GM23338 (cell line): ENCODE measurements around the gene TNFAIP8L1. TPM values are rescaled to one million over a fixed set of nuclear protein-coding genes. Genes with fewer than 3 reads are reported as not detected.

Source experiments
- ATAC-seq: fragments of 200-7000 bp; cut with Tn5 transposase; 3 replicates; pipeline ENCODE4 v1.9.1; 2020
- DNase-seq: peaks from one replicate; pipeline ENCODE4 v3.0.0-alpha.2; 2015; ENCODE audit warnings: low spot score
- H2AFZ ChIP-seq: fragments of 200-600 bp; sonication (generic); 2 replicates; pipeline ENCODE4 v1.8.0; 2016; ENCODE audit warnings: antibody characterized with exemption, mild to moderate bottlenecking, moderate library complexity
- H3F3A ChIP-seq: fragments of 200-600 bp; sonication (generic); replicated peaks from 2 replicates; pipeline ENCODE4 v1.8.0; 2017; ENCODE audit warnings: antibody characterized with exemption, mixed run types, low read depth
- H3K27ac ChIP-seq: fragments of 200-600 bp; sonication (generic); 2 replicates; pipeline ENCODE4 v1.6.1; 2016; ENCODE audit warnings: low read depth
- H3K27me3 ChIP-seq: fragments of 200-600 bp; sonication (generic); 2 replicates; pipeline ENCODE4 v1.8.0; 2016; ENCODE audit warnings: mild to moderate bottlenecking, mixed run types, moderate library complexity; ENCODE audit not compliant: insufficient read depth
- H3K36me3 ChIP-seq: fragments of 200-600 bp; sonication (generic); 2 replicates; pipeline ENCODE4 v1.8.0; 2016; ENCODE audit warnings: mild to moderate bottlenecking; ENCODE audit not compliant: insufficient read depth
- H3K4me1 ChIP-seq: fragments of 200-600 bp; sonication (generic); 2 replicates; pipeline ENCODE4 v1.8.0; 2016; ENCODE audit warnings: mild to moderate bottlenecking, moderate library complexity; ENCODE audit not compliant: insufficient read depth
- H3K4me2 ChIP-seq: fragments of 200-600 bp; sonication (generic); 2 replicates; pipeline ENCODE4 v1.7.1; 2017; ENCODE audit warnings: mixed run types
- H3K4me3 ChIP-seq: fragments of 200-600 bp; sonication (generic); 2 replicates; pipeline ENCODE4 v1.6.1; 2016; ENCODE audit warnings: mixed run types
- H3K79me2 ChIP-seq: fragments of 200-600 bp; sonication (generic); replicated peaks from 2 replicates; pipeline ENCODE4 v1.8.0; 2017; ENCODE audit warnings: mild to moderate bottlenecking; ENCODE audit not compliant: insufficient read depth
- H3K9me2 ChIP-seq: fragments of 200-600 bp; sonication (generic); 2 replicates; pipeline ENCODE4 v1.8.0; 2017; ENCODE audit not compliant: insufficient read depth
- H4K20me1 ChIP-seq: fragments of 200-600 bp; sonication (generic); replicated peaks from 2 replicates; pipeline ENCODE4 v1.8.0; 2017; ENCODE audit warnings: mild to moderate bottlenecking; ENCODE audit not compliant: insufficient read depth
- H3K27ac Mint-ChIP-seq: 2 replicates; pipeline ENCODE4 v1.8.0; 2020; ENCODE audit warnings: inconsistent platforms, mild to moderate bottlenecking, moderate library complexity, mixed read lengths
- H3K27me3 Mint-ChIP-seq: 3 replicates; pipeline ENCODE4 v1.8.0; 2022; ENCODE audit warnings: low read depth, mild to moderate bottlenecking, moderate library complexity, mixed read lengths, inconsistent platforms; ENCODE audit not compliant: insufficient read depth, poor library complexity
- H3K36me3 Mint-ChIP-seq: 3 replicates; pipeline ENCODE4 v1.8.0; 2021; ENCODE audit warnings: low read depth, mild to moderate bottlenecking, inconsistent platforms, moderate library complexity, mixed read lengths
- H3K4me1 Mint-ChIP-seq: 3 replicates; pipeline ENCODE4 v1.8.0; 2020; ENCODE audit warnings: mild to moderate bottlenecking, inconsistent platforms, mixed read lengths
- H3K4me3 Mint-ChIP-seq: 3 replicates; pipeline ENCODE4 v1.8.0; 2021; ENCODE audit warnings: moderate library complexity, mild to moderate bottlenecking, inconsistent platforms, mixed read lengths
- H3K9me3 Mint-ChIP-seq: 3 replicates; pipeline ENCODE4 v1.8.0; 2020; ENCODE audit warnings: moderate library complexity, mild to moderate bottlenecking, inconsistent platforms, mixed read lengths
- CREB1 ChIP-seq: fragments of 250-450 bp; sonication (Bioruptor Pico); IDR thresholded peaks from 2 replicates; pipeline ENCODE4 v1.5.0; 2020; ENCODE audit warnings: low read depth, mild to moderate bottlenecking, moderate library complexity
- EZH2 ChIP-seq: fragments of 200-600 bp; sonication (generic); IDR thresholded peaks from one replicate; pipeline ENCODE4 v1.8.0; 2017; ENCODE audit warnings: antibody characterized with exemption, mild to moderate bottlenecking, low read depth; ENCODE audit not compliant: unreplicated experiment
- JUNB ChIP-seq: IDR thresholded peaks from one replicate; pipeline ENCODE4 v1.6.1; 2016; ENCODE audit warnings: antibody characterized with exemption; ENCODE audit not compliant: unreplicated experiment
- NANOG ChIP-seq: IDR thresholded peaks from 2 replicates; pipeline ENCODE4 v1.6.1; 2016; ENCODE audit warnings: antibody characterized with exemption, borderline replicate concordance
- POLR2AphosphoS5 ChIP-seq: IDR thresholded peaks from 2 replicates; pipeline ENCODE4 v1.6.1; 2016; ENCODE audit warnings: antibody characterized with exemption, low read depth
- STAT1 ChIP-seq: IDR thresholded peaks from one replicate; pipeline ENCODE4 v1.6.1; 2016; ENCODE audit warnings: antibody characterized with exemption; ENCODE audit not compliant: unreplicated experiment
- ZNF114 ChIP-seq: fragments of 250-450 bp; sonication (Bioruptor Pico); IDR thresholded peaks from 2 replicates; pipeline ENCODE4 v1.5.0; 2020; ENCODE audit warnings: mild to moderate bottlenecking, moderate library complexity
- ZNF331 ChIP-seq: fragments of 250-450 bp; sonication (Bioruptor Pico); IDR thresholded peaks from 2 replicates; pipeline ENCODE4 v1.5.0; 2020; ENCODE audit warnings: low read depth, mild to moderate bottlenecking, moderate library complexity
- polyA plus RNA-seq: library from polyadenylated mRNA; unstranded; fragments of >200 nt; fragmentation: Nextera tagmentation; extraction: Ambion mirVana; gene quantifications from 2 replicates; pipeline ENCODE4 v1.2.1, GENCODE V29; 2016
- total RNA-seq: library from RNA; depleted of rRNA; stranded (reverse); fragments of >200 nt; shearing (Covaris generic); gene quantifications from 2 replicates; pipeline ENCODE4 v1.2.3, GENCODE V29; 2014
- TF ChIP-seq, protein P1 (sequence below), 2 experiments: fragments of 200-600 bp in 1 of 2; sonication (generic) in 1 of 2; conservative IDR thresholded peaks; 2 replicates each; pipeline versions ENCODE4 v1.5.1 to v1.6.1; 2016 to 2017; ENCODE audit warnings: antibody characterized with exemption in 2 of 2, low read depth in 2 of 2, mild to moderate bottlenecking in 2 of 2, moderate library complexity in 1 of 2
- TF ChIP-seq, protein P2 (sequence below): IDR thresholded peaks from one replicate; pipeline ENCODE4 v1.6.1; 2018; ENCODE audit warnings: antibody characterized with exemption; ENCODE audit not compliant: unreplicated experiment
- TF ChIP-seq, protein P3 (sequence below): IDR thresholded peaks from 2 replicates; pipeline ENCODE4 v1.6.1; 2016; ENCODE audit warnings: antibody characterized with exemption
- TF ChIP-seq, protein P4 (sequence below): fragments of 250-450 bp; sonication (Bioruptor Pico); IDR thresholded peaks from 2 replicates; pipeline ENCODE4 v1.5.0; 2020; ENCODE audit warnings: mild to moderate bottlenecking, moderate library complexity

The TNFAIP8L1 gene
- total and polyA plus RNA-seq, 2 experiments from 2014 or later, result 2.7 to 4.1 TPM

DNA sequence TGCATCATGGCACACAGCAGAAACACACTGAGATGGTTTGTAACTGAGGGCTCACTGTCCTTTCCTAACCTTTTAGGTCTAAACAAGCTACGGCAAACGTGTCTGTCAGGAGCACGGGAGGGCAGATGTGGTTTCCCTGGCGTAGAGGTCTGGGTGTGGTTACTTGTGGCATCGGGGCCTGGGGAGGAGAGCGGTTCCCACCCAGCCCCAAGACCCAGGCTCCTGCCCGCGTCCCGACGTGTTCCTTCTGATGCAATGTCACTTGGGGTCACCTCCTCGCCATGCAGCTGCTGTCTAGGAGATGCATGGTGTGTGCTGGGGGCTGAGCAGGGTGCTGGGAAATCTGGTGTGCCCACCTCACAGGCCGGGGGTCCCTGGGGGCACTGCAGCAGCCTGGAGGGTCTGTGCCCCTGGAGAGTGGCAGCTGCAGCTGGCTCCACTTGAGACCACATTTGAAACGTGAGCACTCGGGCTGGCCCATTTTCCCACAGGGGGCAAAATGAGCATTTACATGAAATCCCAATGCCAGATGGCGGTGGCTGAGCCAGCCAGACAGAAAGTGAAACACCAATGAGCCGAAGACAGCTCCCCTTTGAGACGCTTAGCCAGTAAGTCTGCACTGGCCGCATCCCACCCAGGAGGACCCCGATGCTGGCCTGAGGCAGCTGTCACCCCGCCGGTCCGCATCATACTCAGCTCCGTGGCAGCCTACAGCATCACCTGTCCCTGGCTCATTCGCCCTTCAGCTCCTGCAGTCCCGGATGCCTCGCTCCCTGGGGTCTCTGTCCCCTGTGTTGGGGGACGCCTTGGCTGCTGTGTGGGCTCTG is 53.1 kb downstream of the TNFAIP8L1 start:
- H3K9me3 Mint-ChIP-seq, result no peaks in the 10 kb centered on the region
- Histone ChIP-seq H3K27me3 (no peaks in the 10 kb centered on the region), H3K4me3 (no peak overlapping the region), H2AFZ (no peak overlapping the region), H3K36me3 (peaks cover 15% of the 10 kb centered on the region), H4K20me1 (no peaks in the 10 kb centered on the region; the same call in 1 of the 2 replicates), H3K9me2 (no peaks in the 10 kb centered on the region), H3K27ac (no peak overlapping the region), H3K79me2 (no peaks in the 10 kb centered on the region), H3K4me2 (no peak overlapping the region), H3K4me1 (no peaks in the 10 kb centered on the region), H3F3A (no peaks in the 10 kb centered on the region)
- peaks cover 13% of the 10 kb centered on the region for H3K27me3 Mint-ChIP-seq
- H3K4me1 Mint-ChIP-seq, result no peaks in the 10 kb centered on the region
- H3K27ac Mint-ChIP-seq, result no peak overlapping the region
- peaks cover 47% of the 10 kb centered on the region for H3K36me3 Mint-ChIP-seq
- DNase-seq (no peak), ATAC-seq (no peak)
- TF ChIP-seq EZH2, result no peak
- TF ChIP-seq ZNF114 (CRISPR knock-in tag), result no peak
- TF ChIP-seq, protein P1, sequence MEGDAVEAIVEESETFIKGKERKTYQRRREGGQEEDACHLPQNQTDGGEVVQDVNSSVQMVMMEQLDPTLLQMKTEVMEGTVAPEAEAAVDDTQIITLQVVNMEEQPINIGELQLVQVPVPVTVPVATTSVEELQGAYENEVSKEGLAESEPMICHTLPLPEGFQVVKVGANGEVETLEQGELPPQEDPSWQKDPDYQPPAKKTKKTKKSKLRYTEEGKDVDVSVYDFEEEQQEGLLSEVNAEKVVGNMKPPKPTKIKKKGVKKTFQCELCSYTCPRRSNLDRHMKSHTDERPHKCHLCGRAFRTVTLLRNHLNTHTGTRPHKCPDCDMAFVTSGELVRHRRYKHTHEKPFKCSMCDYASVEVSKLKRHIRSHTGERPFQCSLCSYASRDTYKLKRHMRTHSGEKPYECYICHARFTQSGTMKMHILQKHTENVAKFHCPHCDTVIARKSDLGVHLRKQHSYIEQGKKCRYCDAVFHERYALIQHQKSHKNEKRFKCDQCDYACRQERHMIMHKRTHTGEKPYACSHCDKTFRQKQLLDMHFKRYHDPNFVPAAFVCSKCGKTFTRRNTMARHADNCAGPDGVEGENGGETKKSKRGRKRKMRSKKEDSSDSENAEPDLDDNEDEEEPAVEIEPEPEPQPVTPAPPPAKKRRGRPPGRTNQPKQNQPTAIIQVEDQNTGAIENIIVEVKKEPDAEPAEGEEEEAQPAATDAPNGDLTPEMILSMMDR (conservative IDR thresholded peaks at IDR 0.05; ENCODE audit: low read depth in 2 of 2), result no peak
- TF ChIP-seq, protein P2, sequence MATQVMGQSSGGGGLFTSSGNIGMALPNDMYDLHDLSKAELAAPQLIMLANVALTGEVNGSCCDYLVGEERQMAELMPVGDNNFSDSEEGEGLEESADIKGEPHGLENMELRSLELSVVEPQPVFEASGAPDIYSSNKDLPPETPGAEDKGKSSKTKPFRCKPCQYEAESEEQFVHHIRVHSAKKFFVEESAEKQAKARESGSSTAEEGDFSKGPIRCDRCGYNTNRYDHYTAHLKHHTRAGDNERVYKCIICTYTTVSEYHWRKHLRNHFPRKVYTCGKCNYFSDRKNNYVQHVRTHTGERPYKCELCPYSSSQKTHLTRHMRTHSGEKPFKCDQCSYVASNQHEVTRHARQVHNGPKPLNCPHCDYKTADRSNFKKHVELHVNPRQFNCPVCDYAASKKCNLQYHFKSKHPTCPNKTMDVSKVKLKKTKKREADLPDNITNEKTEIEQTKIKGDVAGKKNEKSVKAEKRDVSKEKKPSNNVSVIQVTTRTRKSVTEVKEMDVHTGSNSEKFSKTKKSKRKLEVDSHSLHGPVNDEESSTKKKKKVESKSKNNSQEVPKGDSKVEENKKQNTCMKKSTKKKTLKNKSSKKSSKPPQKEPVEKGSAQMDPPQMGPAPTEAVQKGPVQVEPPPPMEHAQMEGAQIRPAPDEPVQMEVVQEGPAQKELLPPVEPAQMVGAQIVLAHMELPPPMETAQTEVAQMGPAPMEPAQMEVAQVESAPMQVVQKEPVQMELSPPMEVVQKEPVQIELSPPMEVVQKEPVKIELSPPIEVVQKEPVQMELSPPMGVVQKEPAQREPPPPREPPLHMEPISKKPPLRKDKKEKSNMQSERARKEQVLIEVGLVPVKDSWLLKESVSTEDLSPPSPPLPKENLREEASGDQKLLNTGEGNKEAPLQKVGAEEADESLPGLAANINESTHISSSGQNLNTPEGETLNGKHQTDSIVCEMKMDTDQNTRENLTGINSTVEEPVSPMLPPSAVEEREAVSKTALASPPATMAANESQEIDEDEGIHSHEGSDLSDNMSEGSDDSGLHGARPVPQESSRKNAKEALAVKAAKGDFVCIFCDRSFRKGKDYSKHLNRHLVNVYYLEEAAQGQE, result no peak
- TF ChIP-seq CREB1 (CRISPR knock-in tag), result no peak
- no peak for TF ChIP-seq ZNF331 (CRISPR knock-in tag)
- TF ChIP-seq NANOG, result no peak
- no peak for TF ChIP-seq JUNB
- TF ChIP-seq, protein P3, sequence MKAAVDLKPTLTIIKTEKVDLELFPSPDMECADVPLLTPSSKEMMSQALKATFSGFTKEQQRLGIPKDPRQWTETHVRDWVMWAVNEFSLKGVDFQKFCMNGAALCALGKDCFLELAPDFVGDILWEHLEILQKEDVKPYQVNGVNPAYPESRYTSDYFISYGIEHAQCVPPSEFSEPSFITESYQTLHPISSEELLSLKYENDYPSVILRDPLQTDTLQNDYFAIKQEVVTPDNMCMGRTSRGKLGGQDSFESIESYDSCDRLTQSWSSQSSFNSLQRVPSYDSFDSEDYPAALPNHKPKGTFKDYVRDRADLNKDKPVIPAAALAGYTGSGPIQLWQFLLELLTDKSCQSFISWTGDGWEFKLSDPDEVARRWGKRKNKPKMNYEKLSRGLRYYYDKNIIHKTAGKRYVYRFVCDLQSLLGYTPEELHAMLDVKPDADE, result no peak
- no peak for TF ChIP-seq STAT1
- TF ChIP-seq POLR2AphosphoS5, result no peak
- TF ChIP-seq, protein P4, sequence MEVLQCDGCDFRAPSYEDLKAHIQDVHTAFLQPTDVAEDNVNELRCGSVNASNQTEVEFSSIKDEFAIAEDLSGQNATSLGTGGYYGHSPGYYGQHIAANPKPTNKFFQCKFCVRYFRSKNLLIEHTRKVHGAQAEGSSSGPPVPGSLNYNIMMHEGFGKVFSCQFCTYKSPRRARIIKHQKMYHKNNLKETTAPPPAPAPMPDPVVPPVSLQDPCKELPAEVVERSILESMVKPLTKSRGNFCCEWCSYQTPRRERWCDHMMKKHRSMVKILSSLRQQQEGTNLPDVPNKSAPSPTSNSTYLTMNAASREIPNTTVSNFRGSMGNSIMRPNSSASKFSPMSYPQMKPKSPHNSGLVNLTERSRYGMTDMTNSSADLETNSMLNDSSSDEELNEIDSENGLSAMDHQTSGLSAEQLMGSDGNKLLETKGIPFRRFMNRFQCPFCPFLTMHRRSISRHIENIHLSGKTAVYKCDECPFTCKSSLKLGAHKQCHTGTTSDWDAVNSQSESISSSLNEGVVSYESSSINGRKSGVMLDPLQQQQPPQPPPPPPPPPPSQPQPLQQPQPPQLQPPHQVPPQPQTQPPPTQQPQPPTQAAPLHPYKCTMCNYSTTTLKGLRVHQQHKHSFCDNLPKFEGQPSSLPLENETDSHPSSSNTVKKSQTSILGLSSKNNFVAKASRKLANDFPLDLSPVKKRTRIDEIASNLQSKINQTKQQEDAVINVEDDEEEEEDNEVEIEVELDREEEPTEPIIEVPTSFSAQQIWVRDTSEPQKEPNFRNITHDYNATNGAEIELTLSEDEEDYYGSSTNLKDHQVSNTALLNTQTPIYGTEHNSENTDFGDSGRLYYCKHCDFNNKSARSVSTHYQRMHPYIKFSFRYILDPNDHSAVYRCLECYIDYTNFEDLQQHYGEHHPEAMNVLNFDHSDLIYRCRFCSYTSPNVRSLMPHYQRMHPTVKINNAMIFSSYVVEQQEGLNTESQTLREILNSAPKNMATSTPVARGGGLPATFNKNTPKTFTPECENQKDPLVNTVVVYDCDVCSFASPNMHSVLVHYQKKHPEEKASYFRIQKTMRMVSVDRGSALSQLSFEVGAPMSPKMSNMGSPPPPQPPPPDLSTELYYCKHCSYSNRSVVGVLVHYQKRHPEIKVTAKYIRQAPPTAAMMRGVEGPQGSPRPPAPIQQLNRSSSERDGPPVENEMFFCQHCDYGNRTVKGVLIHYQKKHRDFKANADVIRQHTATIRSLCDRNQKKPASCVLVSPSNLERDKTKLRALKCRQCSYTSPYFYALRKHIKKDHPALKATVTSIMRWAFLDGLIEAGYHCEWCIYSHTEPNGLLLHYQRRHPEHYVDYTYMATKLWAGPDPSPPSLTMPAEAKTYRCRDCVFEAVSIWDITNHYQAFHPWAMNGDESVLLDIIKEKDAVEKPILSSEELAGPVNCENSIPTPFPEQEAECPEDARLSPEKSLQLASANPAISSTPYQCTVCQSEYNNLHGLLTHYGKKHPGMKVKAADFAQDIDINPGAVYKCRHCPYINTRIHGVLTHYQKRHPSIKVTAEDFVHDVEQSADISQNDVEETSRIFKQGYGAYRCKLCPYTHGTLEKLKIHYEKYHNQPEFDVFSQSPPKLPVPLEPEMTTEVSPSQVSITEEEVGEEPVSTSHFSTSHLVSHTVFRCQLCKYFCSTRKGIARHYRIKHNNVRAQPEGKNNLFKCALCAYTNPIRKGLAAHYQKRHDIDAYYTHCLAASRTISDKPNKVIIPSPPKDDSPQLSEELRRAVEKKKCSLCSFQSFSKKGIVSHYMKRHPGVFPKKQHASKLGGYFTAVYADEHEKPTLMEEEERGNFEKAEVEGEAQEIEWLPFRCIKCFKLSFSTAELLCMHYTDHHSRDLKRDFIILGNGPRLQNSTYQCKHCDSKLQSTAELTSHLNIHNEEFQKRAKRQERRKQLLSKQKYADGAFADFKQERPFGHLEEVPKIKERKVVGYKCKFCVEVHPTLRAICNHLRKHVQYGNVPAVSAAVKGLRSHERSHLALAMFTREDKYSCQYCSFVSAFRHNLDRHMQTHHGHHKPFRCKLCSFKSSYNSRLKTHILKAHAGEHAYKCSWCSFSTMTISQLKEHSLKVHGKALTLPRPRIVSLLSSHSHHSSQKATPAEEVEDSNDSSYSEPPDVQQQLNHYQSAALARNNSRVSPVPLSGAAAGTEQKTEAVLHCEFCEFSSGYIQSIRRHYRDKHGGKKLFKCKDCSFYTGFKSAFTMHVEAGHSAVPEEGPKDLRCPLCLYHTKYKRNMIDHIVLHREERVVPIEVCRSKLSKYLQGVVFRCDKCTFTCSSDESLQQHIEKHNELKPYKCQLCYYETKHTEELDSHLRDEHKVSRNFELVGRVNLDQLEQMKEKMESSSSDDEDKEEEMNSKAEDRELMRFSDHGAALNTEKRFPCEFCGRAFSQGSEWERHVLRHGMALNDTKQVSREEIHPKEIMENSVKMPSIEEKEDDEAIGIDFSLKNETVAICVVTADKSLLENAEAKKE (CRISPR knock-in tag), result no peak
- no peak overlapping the region for H3K4me3 Mint-ChIP-seq
